ENCODE results near the gene CEP55. TPM values are rescaled to one million over a fixed set of nuclear protein-coding genes. Genes with fewer than 3 reads are reported as not detected.

CEP55 gene
- total and polyA plus RNA-seq, 9 of the 15 experiments (the other 6 are each of a cell fraction or from before 2014, with no cell fraction given) = 4.4 to 32.5 (median 18.1) TPM

GRCh38 chr10:93567277-93568104 is 71.1 kb downstream of the CEP55 start:
- FAIRE-seq = no peak

More at GRCh38 chr10:93567277-93568104, 71.1 kb downstream of the CEP55 start:
- TF ChIP-seq BMI1 (IDR thresholded peaks at IDR 0.05; ENCODE audit: low read length) = no peak
- TF ChIP-seq USF2 (CRISPR knock-in tag; IDR thresholded peaks at IDR 0.05) = no peak
- no peak for TF ChIP-seq MNT (conservative IDR thresholded peaks at IDR 0.05)
- no peak for TF ChIP-seq HNRNPLL (IDR thresholded peaks at IDR 0.05; ENCODE audit: low read depth, low read length, poor library complexity, severe bottlenecking)
- no peak for TF ChIP-seq SMARCA5 (IDR thresholded peaks at IDR 0.05)
- no peak for TF ChIP-seq ZNF232 (CRISPR knock-in tag; IDR thresholded peaks at IDR 0.05)
- no peak for TF ChIP-seq THRA (IDR thresholded peaks at IDR 0.05)
- no peak for TF ChIP-seq SIN3B (IDR thresholded peaks at IDR 0.05; ENCODE audit: low read depth)
- TF ChIP-seq ILF3 (IDR thresholded peaks at IDR 0.05; ENCODE audit: borderline replicate concordance) = no peak
- TF ChIP-seq BHLHE40 (IDR thresholded peaks at IDR 0.05; ENCODE audit: low read length) = no peak
- TF ChIP-seq NR2F6 (CRISPR knock-in tag; IDR thresholded peaks at IDR 0.05) = no peak
- TF ChIP-seq CEBPG (CRISPR knock-in tag; IDR thresholded peaks at IDR 0.05) = no peak
- no peak for TF ChIP-seq CEBPG (tag; conservative IDR thresholded peaks at IDR 0.05 in 1 of 2, IDR thresholded peaks at IDR 0.05 in 1 of 2)
- no peak for ATAC-seq
- no peaks in the 10 kb centered on the region for H3K36me3 ChIP-seq (ENCODE audit: control insufficient read depth, insufficient read depth, low read length)
- WGBS (ENCODE audit: insufficient coverage, low coverage, missing lambda C conversion rate) = 2% methylated on average over 14 of the region's 33 CpGs
- intact Hi-C loops (cut with micrococcal nuclease) (no loop called here), in situ Hi-C loops (cut with MboI) (no loop called here)
- no TSS peak for BruUV-seq (replicated peaks)
- peaks cover 7 to 42% of the 10 kb centered on the region in 2 experiments; a peak in 4 of 5 replicates for H3K27me3 ChIP-seq (ENCODE audit: control insufficient read depth in 2 of 2, insufficient read depth in 2 of 2, low read length in 2 of 2)
- CTCF ChIA-PET (ENCODE audit: low intra/inter-chr PET ratio) = no interaction called here
- no peak overlapping the region for H3K9ac ChIP-seq (ENCODE audit: insufficient read depth in 1 of 2, low read depth in 2 of 2, low read length in 2 of 2)
- POLR2A ChIA-PET = interaction anchor here (0.9 kb wide), 1 partner anchor 13 kb away, joined by 4 read pairs; no protein-coding TSS in a partner anchor
- no peak overlapping the region for H3K4me3 ChIP-seq
- H3K9me3 ChIP-seq (replicated peaks; ENCODE audit: control insufficient read depth, insufficient read depth, low read depth, low read length) = no peaks in the 10 kb centered on the region
- H2AFZ ChIP-seq (ENCODE audit: low read depth, low read length) = no peak overlapping the region
- H3K4me1 ChIP-seq (replicated peaks in 1 of 2; ENCODE audit: control insufficient read depth in 2 of 2, insufficient read depth in 2 of 2, low read length in 2 of 2) = peaks cover 0 to 7% of the 10 kb centered on the region in 2 experiments; a peak in 2 of 5 replicates
- H3K79me2 ChIP-seq (ENCODE audit: control insufficient read depth, insufficient read depth, low read length) = no peaks in the 10 kb centered on the region
- H3K9me1 ChIP-seq (ENCODE audit: control insufficient read depth, insufficient read depth, low read length) = no peaks in the 10 kb centered on the region
- no peak for DNase-seq (ENCODE audit: extremely low read depth in 1 of 4, low spot score in 3 of 4)
- no peak overlapping the region for H3K27ac ChIP-seq (ENCODE audit: extremely low read depth, low read depth, low read length)
- no peak overlapping the region for H3K4me2 ChIP-seq (ENCODE audit: insufficient read depth, low read length)
- H4K20me1 ChIP-seq (replicated peaks; ENCODE audit: control insufficient read depth, insufficient read depth, low read length) = no peaks in the 10 kb centered on the region

Data from K562 (cell line).